ENCODE results near the gene SLC16A13.
"Not testable (repeated sequence)": the region's sequence is repeated elsewhere in the genome, so short reads cannot be mapped to it uniquely, and the experiment has no call there.

SLC16A13 gene

GRCh38 chr17:7034955-7035590 lies 742 bp upstream of the SLC16A13 start:
- DNase-seq, result no peak

GRCh38 chr17:7038025-7038862 lies 2.4 kb downstream of the SLC16A13 start:
- DNase-seq, result no peak

GRCh38 chr17:7039832-7040231 lies 4.0 kb downstream of the SLC16A13 start:
- DNase-seq, result no peak

GRCh38 chr17:7041607-7042500 lies 6.0 kb downstream of the SLC16A13 start:
- peak; percentile 25 for DNase-seq

GRCh38 chr17:7042501-7043181 lies 6.8 kb downstream of the SLC16A13 start:
- DNase-seq, result peak; percentile 40

- DNase-seq, result no peak
These were observed 7.3 kb downstream of the SLC16A13 start for GRCh38 chr17:7043182-7043496.

GRCh38 chr17:7043497-7044198 lies 7.8 kb downstream of the SLC16A13 start, which contains the start of gene SLC16A11:
SLC16A11 (minus strand) TSS chr17:7044092; CDS start chr17:7043513, 579 bp downstream.
- peak; percentile 11 for DNase-seq

- peak; percentile 9 for DNase-seq
These were observed 9.8 kb downstream of the SLC16A13 start for GRCh38 chr17:7045492-7046126.

GRCh38 chr17:7046127-7046724 lies 10.4 kb downstream of the SLC16A13 start:
- peak; percentile 6 for DNase-seq

GRCh38 chr17:7046725-7047397 lies 11.0 kb downstream of the SLC16A13 start:
- DNase-seq, result peak; percentile 53

- DNase-seq, result no peak
These were observed 11.8 kb downstream of the SLC16A13 start for GRCh38 chr17:7047566-7047965.

- DNase-seq, result no peak
These were observed 13.2 kb downstream of the SLC16A13 start for GRCh38 chr17:7048968-7049367.

- DNase-seq, result not testable (repeated sequence)
These were observed 14.8 kb downstream of the SLC16A13 start for GRCh38 chr17:7050583-7050982.

GRCh38 chr17:7056386-7056785 lies 20.6 kb downstream of the SLC16A13 start:
- DNase-seq, result no peak

GRCh38 chr17:7058831-7059447 lies 23.1 kb downstream of the SLC16A13 start:
- DNase-seq, result no peak

- no peak for DNase-seq
These were observed 24.5 kb downstream of the SLC16A13 start for GRCh38 chr17:7060165-7060891.

GRCh38 chr17:7063518-7064094 lies 27.8 kb downstream of the SLC16A13 start:
- no peak for DNase-seq

- no peak for DNase-seq
These were observed 28.4 kb downstream of the SLC16A13 start for GRCh38 chr17:7064261-7064660.

- DNase-seq, result no peak
These were observed 31.4 kb downstream of the SLC16A13 start for GRCh38 chr17:7067198-7067597.
